Gastrocnemius medialis (tissue), 4 donors: ENCODE results near the gene FBXW9.

Experiments used
- POLR2A ChIP-seq, 2 donors: fragments of 450-650 bp; IDR thresholded peaks; one replicate each; pipeline ENCODE4 v1.6.1; 2017; ENCODE audit warnings: antibody characterized with exemption in 2 of 2, mild to moderate bottlenecking in 2 of 2, moderate library complexity in 2 of 2
- TF ChIP-seq, protein P1 (sequence below), 5 experiments: fragments of 450-650 bp in 3 of 5; fragments of 200-600 bp in 2 of 5; sonication (generic) in 2 of 5; IDR thresholded peaks in 4 of 5; conservative IDR thresholded peaks in 1 of 5; 1 replicate in 4 of 5; 2 replicates in 1 of 5; pipeline ENCODE4 v1.5.1; 2016 to 2019; ENCODE audit warnings: antibody characterized with exemption in 5 of 5, mild to moderate bottlenecking in 3 of 5, moderate library complexity in 3 of 5

DNA sequence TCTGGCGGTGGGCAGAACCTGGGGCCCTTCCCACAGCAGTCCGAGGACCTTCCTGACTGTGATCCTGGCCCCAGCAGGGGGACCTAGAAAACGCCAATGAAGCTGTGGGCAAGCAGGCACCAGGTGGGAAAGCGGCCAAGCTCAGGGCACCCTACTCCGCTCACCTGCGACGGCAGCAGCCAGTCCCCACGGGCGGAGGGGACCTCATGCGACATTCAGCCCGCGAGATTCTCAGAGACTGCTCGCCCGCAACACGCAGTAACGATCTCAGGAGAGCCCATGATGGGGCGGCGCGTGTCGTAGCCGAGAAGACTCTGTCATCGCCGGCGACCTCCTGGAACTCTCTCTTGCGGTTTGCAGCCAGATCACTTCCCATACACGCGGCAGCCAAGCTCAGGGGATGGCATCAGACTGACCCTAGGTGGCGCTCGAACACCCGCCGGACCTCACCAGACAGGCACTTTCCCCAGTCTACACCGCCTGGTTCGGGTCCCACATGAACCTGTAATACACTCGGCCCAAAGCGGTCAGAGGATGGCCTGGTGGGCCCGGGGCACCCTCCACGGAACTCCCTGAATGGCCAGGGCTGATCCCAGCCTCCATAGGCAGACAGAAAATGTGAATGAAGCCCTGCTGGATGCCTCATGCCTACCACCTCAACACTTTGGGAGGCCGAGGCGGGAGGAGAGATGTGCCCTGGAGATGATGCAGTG, 56.4 kb downstream of the FBXW9 start:
- no peak for TF ChIP-seq POLR2A (IDR thresholded peaks at IDR 0.05)
- TF ChIP-seq, protein P1, sequence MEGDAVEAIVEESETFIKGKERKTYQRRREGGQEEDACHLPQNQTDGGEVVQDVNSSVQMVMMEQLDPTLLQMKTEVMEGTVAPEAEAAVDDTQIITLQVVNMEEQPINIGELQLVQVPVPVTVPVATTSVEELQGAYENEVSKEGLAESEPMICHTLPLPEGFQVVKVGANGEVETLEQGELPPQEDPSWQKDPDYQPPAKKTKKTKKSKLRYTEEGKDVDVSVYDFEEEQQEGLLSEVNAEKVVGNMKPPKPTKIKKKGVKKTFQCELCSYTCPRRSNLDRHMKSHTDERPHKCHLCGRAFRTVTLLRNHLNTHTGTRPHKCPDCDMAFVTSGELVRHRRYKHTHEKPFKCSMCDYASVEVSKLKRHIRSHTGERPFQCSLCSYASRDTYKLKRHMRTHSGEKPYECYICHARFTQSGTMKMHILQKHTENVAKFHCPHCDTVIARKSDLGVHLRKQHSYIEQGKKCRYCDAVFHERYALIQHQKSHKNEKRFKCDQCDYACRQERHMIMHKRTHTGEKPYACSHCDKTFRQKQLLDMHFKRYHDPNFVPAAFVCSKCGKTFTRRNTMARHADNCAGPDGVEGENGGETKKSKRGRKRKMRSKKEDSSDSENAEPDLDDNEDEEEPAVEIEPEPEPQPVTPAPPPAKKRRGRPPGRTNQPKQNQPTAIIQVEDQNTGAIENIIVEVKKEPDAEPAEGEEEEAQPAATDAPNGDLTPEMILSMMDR (IDR thresholded peaks at IDR 0.05 in 4 of 5, conservative IDR thresholded peaks at IDR 0.05 in 1 of 5) = peak; percentile 27 to 74 (median 46)
